ENCODE data around the gene EIF3A.

GRCh38 chr10:119101366-119102098 lies 20.9 kb upstream of the EIF3A start:
- no peak for TF ChIP-seq CTCF (IDR thresholded peaks at IDR 0.05)
- TF ChIP-seq POLR2A (IDR thresholded peaks at IDR 0.05) = no peak

Measured in testis (tissue), 2 donors.